ENCODE data around the gene RAB25.

RAB25 gene

GRCh38 chr1:156077430-156077760, 16.4 kb downstream of the RAB25 start:
- no peak for DNase-seq (ENCODE audit: insufficient read length, low spot score)
- no peak for FAIRE-seq

- no peak for DNase-seq (ENCODE audit: insufficient read length, low spot score)
- no peak for FAIRE-seq
Measured at GRCh38 chr1:156078728-156079127, 17.8 kb downstream of the RAB25 start.

GRCh38 chr1:156079762-156080161, 18.8 kb downstream of the RAB25 start:
- no peak for DNase-seq (ENCODE audit: insufficient read length, low spot score)

GRCh38 chr1:156080241-156080862, 19.4 kb downstream of the RAB25 start:
- FAIRE-seq = no peak
- no peak for DNase-seq (ENCODE audit: insufficient read length, low spot score)

More at GRCh38 chr1:156079762-156080161, 18.8 kb downstream of the RAB25 start:
- no peak for FAIRE-seq

- no peak for FAIRE-seq
Measured at GRCh38 chr1:156080863-156081179, 19.9 kb downstream of the RAB25 start.

GRCh38 chr1:156081180-156081916, 20.4 kb downstream of the RAB25 start:
- FAIRE-seq = no peak
- no peak for DNase-seq (ENCODE audit: insufficient read length, low spot score)

More at GRCh38 chr1:156080863-156081179, 19.9 kb downstream of the RAB25 start:
- no peak for DNase-seq (ENCODE audit: insufficient read length, low spot score)

- DNase-seq (ENCODE audit: insufficient read length, low spot score) (no peak), FAIRE-seq (no peak)
Measured at GRCh38 chr1:156081917-156082308, 21.0 kb downstream of the RAB25 start.

GRCh38 chr1:156082309-156083091, 21.5 kb downstream of the RAB25 start, which contains the start of gene MEX3A:
Gene MEX3A, minus strand, starts transcription at chr1:156082465. Its CDS starts 467 bp downstream, at chr1:156081998.
- DNase-seq (ENCODE audit: insufficient read length, low spot score) = peak; percentile 90
- FAIRE-seq = peak; percentile 70

GRCh38 chr1:156083800-156084790, 23.1 kb downstream of the RAB25 start:
- FAIRE-seq = no peak
- DNase-seq (ENCODE audit: insufficient read length, low spot score) = no peak

GRCh38 chr1:156086256-156086662, 25.3 kb downstream of the RAB25 start:
- FAIRE-seq (no peak), DNase-seq (ENCODE audit: insufficient read length, low spot score) (no peak)

GRCh38 chr1:156089704-156090103, 28.7 kb downstream of the RAB25 start:
- DNase-seq (ENCODE audit: insufficient read length, low spot score) (no peak), FAIRE-seq (no peak)

- FAIRE-seq (no peak), DNase-seq (ENCODE audit: insufficient read length, low spot score) (no peak)
Measured at GRCh38 chr1:156090138-156090839, 29.3 kb downstream of the RAB25 start.

GRCh38 chr1:156090840-156091188, 29.9 kb downstream of the RAB25 start:
- FAIRE-seq = peak; percentile 91
- DNase-seq (ENCODE audit: insufficient read length, low spot score) = peak; percentile 78

GRCh38 chr1:156091610-156092009, 30.6 kb downstream of the RAB25 start:
- DNase-seq (ENCODE audit: insufficient read length, low spot score) = no peak
- no peak for FAIRE-seq

- no peak for DNase-seq (ENCODE audit: insufficient read length, low spot score)
- no peak for FAIRE-seq
Measured at GRCh38 chr1:156095906-156096508, 35.0 kb downstream of the RAB25 start.

- DNase-seq (ENCODE audit: insufficient read length, low spot score) = peak; percentile 75
- FAIRE-seq = peak; percentile 89
Measured at GRCh38 chr1:156096640-156097391, 35.9 kb downstream of the RAB25 start.

GRCh38 chr1:156097499-156098178, 36.7 kb downstream of the RAB25 start:
- FAIRE-seq = peak; percentile 80
- DNase-seq (ENCODE audit: insufficient read length, low spot score) = no peak

- DNase-seq (ENCODE audit: insufficient read length, low spot score) = no peak
- no peak for FAIRE-seq
Measured at GRCh38 chr1:156098784-156099183, 37.8 kb downstream of the RAB25 start.

All from GM19239 (cell line).